PC-3 (cell line): ENCODE measurements around the gene CTNNA3.

Experiments used
- CTCF ChIP-seq: fragments of 300-600 bp; sonication (generic); conservative IDR thresholded peaks from 2 replicates; pipeline ENCODE4 v1.5.1; 2017; ENCODE audit warnings: antibody characterized with exemption, low read depth, mild to moderate bottlenecking, low read length
- EZH2 ChIP-seq: fragments of 300-600 bp; sonication (generic); IDR thresholded peaks from one replicate; pipeline ENCODE4 v1.6.1; 2017; ENCODE audit warnings: antibody characterized with exemption, mild to moderate bottlenecking, low read length; ENCODE audit not compliant: unreplicated experiment
- EZH2phosphoT487 ChIP-seq: fragments of 300-600 bp; sonication (generic); IDR thresholded peaks from 2 replicates; pipeline ENCODE4 v1.6.1; 2018; ENCODE audit warnings: mild to moderate bottlenecking, antibody characterized with exemption, low read length, borderline replicate concordance

GRCh38 chr10:67049988-67050387 lies 646.0 kb downstream of the CTNNA3 start:
- TF ChIP-seq CTCF (no peak), EZH2 (no peak), EZH2phosphoT487 (no peak)
